Left lung (tissue), 10 donors: ENCODE measurements around the gene IRF2. TPM values are rescaled to one million over a fixed set of nuclear protein-coding genes. Genes with fewer than 3 reads are reported as not detected.

Source experiments
- ATAC-seq: fragments of 200-7000 bp; cut with Tn5 transposase; one replicate; pipeline ENCODE4 v1.9.1; 2020; ENCODE audit warnings: moderate library complexity
- DNase-seq, 4 donors: peaks; one replicate each; pipeline ENCODE4 v3.0.0-alpha.2; 2013 to 2020
- H3K27ac ChIP-seq, 2 donors: fragments of 200-600 bp; sonication (generic) in 1 of 2; one replicate each; pipeline versions ENCODE4 v1.5.0 to v1.8.0; 2020 to 2021
- H3K27me3 ChIP-seq, 2 donors: fragments of 200-600 bp; sonication (generic) in 1 of 2; one replicate each; pipeline versions ENCODE4 v1.5.0 to v1.8.0; 2020 to 2021
- H3K36me3 ChIP-seq, 2 donors: fragments of 200-600 bp; sonication (generic) in 1 of 2; one replicate each; pipeline versions ENCODE4 v1.5.0 to v1.8.0; 2020 to 2021
- H3K4me1 ChIP-seq, 2 donors: fragments of 200-600 bp; one replicate each; pipeline ENCODE4 v1.8.0; 2021
- H3K4me3 ChIP-seq, 2 donors: fragments of 200-600 bp; sonication (generic) in 1 of 2; one replicate each; pipeline versions ENCODE4 v1.5.0 to v1.8.0; 2020 to 2021; ENCODE audit warnings: mild to moderate bottlenecking in 1 of 2
- H3K9me3 ChIP-seq, 2 donors: fragments of 200-600 bp; sonication (generic) in 1 of 2; one replicate each; pipeline versions ENCODE4 v1.5.0 to v1.8.0; 2020 to 2021
- intact Hi-C, 2 donors: fragments of 100-400 bp; cut with DNase I; formaldehyde crosslinking; loops; one replicate each; pipeline versions ENCODE4 v1.11.2 to v1.14.2; 2022
- polyA plus RNA-seq, 6 donors: library from polyadenylated mRNA; unstranded; fragments of 120-200 nt; gene quantifications; one replicate each; pipeline ENCODE4 v1.2.1, GENCODE V29; 2013; ENCODE audit not compliant: insufficient read length in 6 of 6
- total RNA-seq, 2 donors: library from RNA; stranded (reverse); fragmentation: NEBNext Ultra II Directional; extraction: Animal tissue kit (Norgen Biotek cat#: 25700); gene quantifications; one replicate each; pipeline ENCODE4 v1.2.1, GENCODE V29; 2021
- TF ChIP-seq, protein P1 (sequence below), 2 donors: fragments of 200-600 bp; sonication (generic) in 1 of 2; IDR thresholded peaks; one replicate each; pipeline versions ENCODE4 v1.5.0 to v1.8.0; 2021; ENCODE audit warnings: antibody characterized with exemption in 2 of 2
- donor health status: DM: no; HTN: yes; CAD: no.
- donor health status: DM: no; HTN: no; CAD: no.

IRF2 gene
- total and polyA plus RNA-seq, 8 donors: 32.8 to 50.2 (median 47.0) TPM

DNA sequence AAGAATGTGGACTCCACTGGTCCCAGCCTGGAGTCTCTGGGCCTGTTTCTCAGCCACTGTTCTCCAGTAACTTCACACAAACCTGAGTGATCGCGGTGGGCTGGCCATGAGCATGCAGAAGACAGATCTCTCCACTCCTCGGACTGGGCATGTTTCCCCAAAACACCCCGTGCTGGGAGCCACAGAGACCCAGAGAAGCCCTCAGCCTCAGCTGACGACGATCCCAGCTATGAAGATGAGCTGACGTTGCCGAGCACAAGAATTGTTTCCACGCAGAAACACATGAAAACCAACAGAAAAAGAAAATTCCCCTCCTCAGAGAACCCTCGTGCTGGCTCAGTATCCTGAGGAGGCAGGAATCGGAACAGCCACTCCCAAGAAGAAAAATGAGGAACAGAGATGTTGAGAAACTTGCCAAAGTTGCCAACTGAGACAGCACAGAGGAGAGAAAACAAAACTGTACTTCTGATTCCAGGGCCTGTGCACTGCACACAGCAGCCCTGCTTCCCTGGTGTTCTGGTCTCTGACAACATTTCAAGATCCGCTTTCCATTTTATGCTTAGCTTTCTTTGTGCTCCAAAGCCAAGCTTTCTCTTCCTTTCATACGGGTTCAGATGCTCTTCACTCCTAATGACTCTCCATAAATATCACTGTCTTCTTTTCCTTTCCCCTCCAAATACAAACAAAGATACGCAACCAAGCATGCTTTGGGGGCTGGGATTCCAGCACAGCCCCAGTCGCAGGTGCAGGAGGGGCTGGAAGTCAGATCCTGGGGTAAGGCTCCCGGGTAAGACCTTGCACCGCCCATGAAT is 81.4 kb downstream of the IRF2 start:
- intact Hi-C loops: no loop called here
- Histone ChIP-seq H3K27ac (peak overlapping the region; percentile 39 to 88), H3K4me3 (peak overlapping the region in 1 of 2 donors; percentile 21), H3K4me1 (peaks cover 0 to 50% of the 10 kb centered on the region in 2 donors), H3K27me3 (no peaks in the 10 kb centered on the region), H3K9me3 (no peaks in the 10 kb centered on the region), H3K36me3 (peaks cover 0 to 95% of the 10 kb centered on the region in 2 donors)
- ATAC-seq (peak; percentile 77), DNase-seq (no peak)
- TF ChIP-seq, protein P1, sequence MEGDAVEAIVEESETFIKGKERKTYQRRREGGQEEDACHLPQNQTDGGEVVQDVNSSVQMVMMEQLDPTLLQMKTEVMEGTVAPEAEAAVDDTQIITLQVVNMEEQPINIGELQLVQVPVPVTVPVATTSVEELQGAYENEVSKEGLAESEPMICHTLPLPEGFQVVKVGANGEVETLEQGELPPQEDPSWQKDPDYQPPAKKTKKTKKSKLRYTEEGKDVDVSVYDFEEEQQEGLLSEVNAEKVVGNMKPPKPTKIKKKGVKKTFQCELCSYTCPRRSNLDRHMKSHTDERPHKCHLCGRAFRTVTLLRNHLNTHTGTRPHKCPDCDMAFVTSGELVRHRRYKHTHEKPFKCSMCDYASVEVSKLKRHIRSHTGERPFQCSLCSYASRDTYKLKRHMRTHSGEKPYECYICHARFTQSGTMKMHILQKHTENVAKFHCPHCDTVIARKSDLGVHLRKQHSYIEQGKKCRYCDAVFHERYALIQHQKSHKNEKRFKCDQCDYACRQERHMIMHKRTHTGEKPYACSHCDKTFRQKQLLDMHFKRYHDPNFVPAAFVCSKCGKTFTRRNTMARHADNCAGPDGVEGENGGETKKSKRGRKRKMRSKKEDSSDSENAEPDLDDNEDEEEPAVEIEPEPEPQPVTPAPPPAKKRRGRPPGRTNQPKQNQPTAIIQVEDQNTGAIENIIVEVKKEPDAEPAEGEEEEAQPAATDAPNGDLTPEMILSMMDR (IDR thresholded peaks at IDR 0.05): no peak

DNA sequence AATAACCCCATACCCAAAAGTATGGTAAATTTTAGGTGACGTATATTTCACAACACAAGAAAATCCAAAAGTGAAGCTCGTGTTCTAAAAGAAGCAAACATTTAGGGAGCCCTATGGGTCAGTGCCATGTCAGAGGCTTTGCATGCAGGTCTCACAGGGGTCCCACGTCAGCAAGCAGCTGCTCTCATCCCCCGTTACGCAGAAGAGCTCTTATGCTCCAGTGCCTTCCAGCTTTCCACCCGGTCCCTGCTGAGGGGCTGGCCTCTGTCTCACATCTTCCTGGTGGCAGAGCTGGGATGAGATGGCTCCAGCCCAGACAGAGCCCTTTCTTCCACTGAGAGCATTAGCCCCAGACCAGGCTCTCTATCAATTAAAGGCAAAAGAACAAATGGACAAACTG is 82.0 kb downstream of the IRF2 start:
- DNase-seq: no peak
- H3K4me3 ChIP-seq: peak overlapping the region in 1 of 2 donors; percentile 21
- peaks cover 0 to 94% of the 10 kb centered on the region in 2 donors for H3K36me3 ChIP-seq
- no peak for ATAC-seq
- peaks cover 0 to 52% of the 10 kb centered on the region in 2 donors for H3K4me1 ChIP-seq
- H3K9me3 ChIP-seq: no peaks in the 10 kb centered on the region
- H3K27me3 ChIP-seq: no peaks in the 10 kb centered on the region
- H3K27ac ChIP-seq: peak overlapping the region; percentile 39 to 88
- intact Hi-C loops: no loop called here
- TF ChIP-seq, protein P1 (IDR thresholded peaks at IDR 0.05): no peak

DNA sequence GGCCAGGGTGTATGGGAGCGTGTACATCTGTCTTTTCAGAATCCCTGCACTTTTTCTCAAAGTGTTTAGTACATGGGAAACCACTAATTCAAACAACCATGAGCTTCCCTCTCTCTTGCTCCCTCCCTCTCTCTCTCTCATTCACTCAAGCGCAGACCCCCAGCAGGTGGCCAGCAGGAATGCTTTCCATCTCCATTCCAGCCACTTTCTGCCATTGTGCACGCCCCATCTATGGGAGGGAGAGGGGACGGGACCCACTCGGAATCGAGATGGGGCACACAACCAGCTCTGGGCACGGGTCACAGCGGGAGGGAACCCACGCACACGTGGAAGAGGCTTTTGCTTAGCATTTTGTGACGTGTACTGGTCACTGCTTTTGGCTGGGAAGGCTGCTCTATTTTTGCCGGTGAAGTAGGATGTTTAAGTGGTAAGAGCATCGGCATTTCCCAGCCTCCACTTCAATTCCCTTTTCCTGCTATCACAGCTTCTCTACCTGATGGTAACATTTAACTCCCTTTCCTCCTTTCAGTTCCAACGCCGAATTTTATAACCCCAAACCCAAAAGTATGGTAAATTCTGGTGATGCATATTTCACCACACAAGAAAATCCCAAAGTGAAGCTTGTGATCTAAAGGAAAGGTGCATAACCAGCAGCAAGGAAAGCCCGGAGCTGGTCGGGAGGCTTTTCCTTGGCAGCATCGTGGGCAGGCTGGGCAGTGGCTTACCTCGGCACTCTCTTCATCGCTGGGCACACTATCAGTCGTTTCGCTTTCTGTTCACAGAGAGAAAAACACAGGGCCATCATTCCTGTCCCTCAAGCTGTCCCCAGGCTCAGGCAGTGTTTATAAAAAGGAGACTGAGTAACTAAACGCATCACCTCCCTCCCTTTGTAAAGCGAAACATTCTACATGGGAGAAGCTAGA is 84.1 kb downstream of the IRF2 start:
- Histone ChIP-seq H3K27me3 (no peaks in the 10 kb centered on the region), H3K9me3 (no peaks in the 10 kb centered on the region), H3K27ac (peak overlapping the region in 1 of 2 donors; percentile 5), H3K4me1 (peaks cover 0 to 62% of the 10 kb centered on the region in 2 donors), H3K36me3 (peaks cover 0 to 83% of the 10 kb centered on the region in 2 donors), H3K4me3 (no peak overlapping the region)
- ATAC-seq (no peak), DNase-seq (no peak)
- intact Hi-C loops: no loop called here
- TF ChIP-seq, protein P1 (IDR thresholded peaks at IDR 0.05): no peak

DNA sequence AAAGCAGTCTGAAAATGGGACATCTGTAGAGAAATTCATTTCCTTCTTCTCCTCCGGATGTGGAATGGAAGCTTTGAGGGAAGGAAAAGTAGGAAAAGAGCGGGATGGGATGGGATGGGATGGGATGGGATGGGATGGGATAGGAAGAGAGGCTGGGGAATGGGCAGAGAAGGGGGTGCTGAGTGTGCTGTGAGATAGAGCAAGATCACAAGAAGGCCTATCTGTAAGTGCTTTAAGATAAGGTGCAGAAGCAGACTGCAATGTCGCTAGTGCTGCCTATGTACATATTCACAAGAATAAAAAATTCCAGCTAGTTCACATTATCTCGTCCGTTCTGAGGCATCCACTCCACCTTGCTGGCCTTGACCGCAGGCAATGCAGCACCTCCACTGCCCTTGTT is 86.2 kb downstream of the IRF2 start:
- DNase-seq (no peak), ATAC-seq (no peak)
- Histone ChIP-seq H3K9me3 (no peaks in the 10 kb centered on the region), H3K27me3 (no peaks in the 10 kb centered on the region), H3K4me1 (peaks cover 17 to 63% of the 10 kb centered on the region in 2 donors), H3K27ac (no peak overlapping the region), H3K36me3 (peaks cover 0 to 66% of the 10 kb centered on the region in 2 donors), H3K4me3 (no peak overlapping the region)
- intact Hi-C loops: no loop called here
- TF ChIP-seq, protein P1 (IDR thresholded peaks at IDR 0.05): no peak

DNA sequence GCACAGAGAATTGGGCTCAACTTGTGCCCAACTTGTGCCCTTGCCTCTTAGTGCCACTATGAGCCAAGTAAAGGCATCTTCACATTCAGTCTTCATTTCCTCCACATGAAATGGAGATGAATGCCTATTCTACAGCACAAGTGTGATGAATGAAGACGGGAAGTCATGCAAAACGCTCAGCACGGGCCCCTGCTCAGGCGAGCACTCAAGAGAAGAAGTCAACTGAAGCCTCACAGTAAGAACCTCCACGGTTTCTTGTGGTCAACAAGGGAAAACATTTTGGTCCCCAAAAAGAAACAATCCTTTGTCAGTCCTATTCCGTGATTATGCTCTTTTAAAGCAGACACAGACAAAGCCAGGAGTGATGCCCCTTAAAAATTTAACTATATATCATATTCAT is 87.0 kb downstream of the IRF2 start:
- Histone ChIP-seq H3K36me3 (peaks cover 0 to 58% of the 10 kb centered on the region in 2 donors), H3K27ac (peak overlapping the region in 1 of 2 donors; percentile 82), H3K4me1 (peaks cover 24 to 63% of the 10 kb centered on the region in 2 donors)

More for the DNA sequence above, 87.0 kb downstream of the IRF2 start:
- ATAC-seq: no peak
- Histone ChIP-seq H3K4me3 (no peak overlapping the region), H3K9me3 (no peaks in the 10 kb centered on the region), H3K27me3 (no peaks in the 10 kb centered on the region)
- DNase-seq: no peak
- intact Hi-C loops: no loop called here
- TF ChIP-seq, protein P1 (IDR thresholded peaks at IDR 0.05): no peak
